ENCODE results near the gene ZNF605. TPM values are rescaled to one million over a fixed set of nuclear protein-coding genes. Genes with fewer than 3 reads are reported as not detected.

The ZNF605 gene
- total and polyA plus RNA-seq, 2 of the 8 experiments (the other 6 are each of a cell fraction or from before 2014, with no cell fraction given): 3.6 to 20.3 TPM

GRCh38 chr12:132948146-132949066, 7.7 kb downstream of the ZNF605 start (continued):
- TF ChIP-seq SP2 (IDR thresholded peaks at IDR 0.05; ENCODE audit: low read length) (no peak), GTF2F1 (IDR thresholded peaks at IDR 0.05; ENCODE audit: borderline replicate concordance, low read depth, low read length) (no peak), SIRT6 (IDR thresholded peaks at IDR 0.05; ENCODE audit: low read length) (no peak), TAF1 (IDR thresholded peaks at IDR 0.05; ENCODE audit: low read depth, low read length) (no peak)
- TF ChIP-seq, protein P1, sequence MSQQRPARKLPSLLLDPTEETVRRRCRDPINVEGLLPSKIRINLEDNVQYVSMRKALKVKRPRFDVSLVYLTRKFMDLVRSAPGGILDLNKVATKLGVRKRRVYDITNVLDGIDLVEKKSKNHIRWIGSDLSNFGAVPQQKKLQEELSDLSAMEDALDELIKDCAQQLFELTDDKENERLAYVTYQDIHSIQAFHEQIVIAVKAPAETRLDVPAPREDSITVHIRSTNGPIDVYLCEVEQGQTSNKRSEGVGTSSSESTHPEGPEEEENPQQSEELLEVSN (IDR thresholded peaks at IDR 0.05): no peak
